ENCODE results near the gene VTCN1. TPM values are rescaled to one million over a fixed set of nuclear protein-coding genes. Genes with fewer than 3 reads are reported as not detected.
"Not testable (repeated sequence)": the region's sequence is repeated elsewhere in the genome, so short reads cannot be mapped to it uniquely, and the experiment has no call there.

The VTCN1 gene
- total RNA-seq, 4 donors from 2014 or later: 1.7 to 9.4 (median 3.4) TPM

GRCh38 chr1:117112047-117112717 lies 98.5 kb downstream of the VTCN1 start:
- DNase-seq (ENCODE audit: low spot score in 2 of 2): no peak
- Histone ChIP-seq H3K27me3 (no peaks in the 10 kb centered on the region), H3K27ac (no peak overlapping the region), H3K4me1 (no peaks in the 10 kb centered on the region), H3K36me3 (peaks cover 8% of the 10 kb centered on the region), H3K4me3 (no peak overlapping the region), H3K9me3 (no peaks in the 10 kb centered on the region)
- no peak for TF ChIP-seq POLR2A (IDR thresholded peaks at IDR 0.05)
- no peak for TF ChIP-seq CTCF (IDR thresholded peaks at IDR 0.05)
- no peak for TF ChIP-seq EP300 (IDR thresholded peaks at IDR 0.05)
- no peak for TF ChIP-seq POLR2AphosphoS5 (IDR thresholded peaks at IDR 0.05)
- 92% methylated on average over 7 of the region's 7 CpGs for WGBS

GRCh38 chr1:117110774-117111173 lies 100.0 kb downstream of the VTCN1 start:
- H3K36me3 ChIP-seq: peaks cover 8% of the 10 kb centered on the region
- WGBS: 59% methylated on average over 2 of the region's 2 CpGs
- H3K9me3 ChIP-seq: no peaks in the 10 kb centered on the region
- H3K27me3 ChIP-seq: no peaks in the 10 kb centered on the region
- no peaks in the 10 kb centered on the region for H3K4me1 ChIP-seq
- TF ChIP-seq CTCF (IDR thresholded peaks at IDR 0.05) (no peak), POLR2A (IDR thresholded peaks at IDR 0.05) (no peak)
- no peak overlapping the region for H3K27ac ChIP-seq
- H3K4me3 ChIP-seq: no peak overlapping the region
- no peak for DNase-seq (ENCODE audit: low spot score in 2 of 2)

- peaks cover 7% of the 10 kb centered on the region for H3K36me3 ChIP-seq
- no peak overlapping the region for H3K4me3 ChIP-seq
- DNase-seq (ENCODE audit: low spot score in 2 of 2): no peak
- TF ChIP-seq EP300 (IDR thresholded peaks at IDR 0.05) (no peak), POLR2A (IDR thresholded peaks at IDR 0.05) (no peak), POLR2AphosphoS5 (IDR thresholded peaks at IDR 0.05) (no peak)
- H3K27ac ChIP-seq: no peak overlapping the region
- no peaks in the 10 kb centered on the region for H3K4me1 ChIP-seq
- H3K9me3 ChIP-seq: no peaks in the 10 kb centered on the region
- H3K27me3 ChIP-seq: no peaks in the 10 kb centered on the region
- 92% methylated on average over 2 of the region's 2 CpGs for WGBS
Observed at GRCh38 chr1:117107364-117107763, 103.4 kb downstream of the VTCN1 start.

DNA sequence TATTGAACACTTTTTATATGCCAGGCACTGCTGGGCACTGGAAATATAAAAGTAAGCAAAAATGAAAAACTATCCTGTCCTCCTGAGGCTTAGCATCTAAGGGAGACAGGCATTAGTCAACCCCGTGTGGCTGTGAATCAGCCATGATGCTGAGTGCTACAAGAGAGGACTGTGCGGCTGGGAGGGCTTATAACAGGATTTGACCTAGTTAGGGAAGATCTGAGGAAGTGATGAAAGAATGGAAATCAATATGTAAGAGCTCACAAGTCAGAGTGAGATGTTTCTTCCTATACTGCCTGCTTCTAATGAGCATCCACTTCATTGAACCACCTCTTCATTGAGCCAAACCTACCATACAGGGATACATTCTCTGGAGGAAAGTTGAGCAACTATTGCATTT lies 104.2 kb downstream of the VTCN1 start:
- no peaks in the 10 kb centered on the region for H3K9me3 ChIP-seq
- H3K27ac ChIP-seq: no peak overlapping the region
- no peak overlapping the region for H3K4me3 ChIP-seq
- WGBS: 85% methylated on average over 2 of the region's 2 CpGs
- TF ChIP-seq CTCF (IDR thresholded peaks at IDR 0.05): no peak
- TF ChIP-seq POLR2A (IDR thresholded peaks at IDR 0.05): no peak
- TF ChIP-seq POLR2AphosphoS5 (IDR thresholded peaks at IDR 0.05): no peak
- no peaks in the 10 kb centered on the region for H3K27me3 ChIP-seq
- DNase-seq (ENCODE audit: low spot score in 2 of 2): no peak
- peaks cover 7% of the 10 kb centered on the region for H3K36me3 ChIP-seq
- no peaks in the 10 kb centered on the region for H3K4me1 ChIP-seq

DNA sequence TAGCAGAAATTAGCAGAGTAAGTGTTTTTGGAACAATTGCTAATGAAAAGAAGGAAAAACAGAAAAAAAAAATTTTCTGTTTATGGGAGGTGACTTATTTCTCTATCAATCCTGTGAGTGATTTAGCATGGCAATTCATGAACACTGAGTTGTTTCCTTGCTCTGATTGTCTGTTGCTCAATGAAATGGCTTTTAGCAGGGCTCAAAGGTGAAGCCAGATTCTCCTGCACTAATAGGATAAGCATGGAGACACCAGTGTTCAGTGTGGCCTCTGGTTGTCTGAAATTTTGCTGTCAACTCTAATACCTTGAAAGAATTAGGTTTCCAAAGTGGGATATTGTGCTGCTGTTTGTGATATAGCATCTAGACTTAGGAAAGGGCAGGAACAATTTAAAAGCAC lies 105.0 kb downstream of the VTCN1 start:
- peaks cover 7% of the 10 kb centered on the region for H3K36me3 ChIP-seq
- no peak overlapping the region for H3K4me3 ChIP-seq
- H3K27me3 ChIP-seq: no peaks in the 10 kb centered on the region
- no peak overlapping the region for H3K27ac ChIP-seq
- TF ChIP-seq POLR2AphosphoS5 (IDR thresholded peaks at IDR 0.05) (no peak), EP300 (IDR thresholded peaks at IDR 0.05) (no peak), POLR2A (IDR thresholded peaks at IDR 0.05) (no peak), CTCF (IDR thresholded peaks at IDR 0.05) (no peak)
- no peaks in the 10 kb centered on the region for H3K4me1 ChIP-seq
- DNase-seq (ENCODE audit: low spot score in 2 of 2): no peak
- no peaks in the 10 kb centered on the region for H3K9me3 ChIP-seq

DNA sequence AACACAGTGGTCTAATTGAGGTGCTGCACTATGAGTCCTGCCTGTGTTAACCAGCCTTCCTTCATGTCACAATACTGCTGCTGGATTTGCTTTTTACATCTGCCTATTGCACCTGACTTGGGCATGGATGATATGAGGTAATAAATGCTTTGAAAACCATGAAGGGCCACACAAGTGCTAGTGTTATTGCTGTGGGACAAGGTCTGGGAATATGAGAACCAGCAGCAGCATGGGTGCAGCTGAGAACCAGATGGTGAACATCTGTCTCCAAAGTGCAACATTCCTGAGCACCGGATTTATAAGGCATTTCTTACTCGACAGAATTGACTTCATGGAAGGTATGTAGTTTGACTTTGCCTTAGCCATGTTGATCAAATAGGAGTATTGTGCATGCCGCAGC lies 105.7 kb downstream of the VTCN1 start:
- H3K36me3 ChIP-seq: peaks cover 11% of the 10 kb centered on the region
- no peak overlapping the region for H3K27ac ChIP-seq
- H3K9me3 ChIP-seq: no peaks in the 10 kb centered on the region
- WGBS: 89% methylated on average over 3 of the region's 3 CpGs
- no peak for DNase-seq (ENCODE audit: low spot score in 2 of 2)
- no peak overlapping the region for H3K4me3 ChIP-seq
- TF ChIP-seq EP300 (IDR thresholded peaks at IDR 0.05) (no peak), POLR2A (IDR thresholded peaks at IDR 0.05) (no peak), CTCF (IDR thresholded peaks at IDR 0.05) (no peak), POLR2AphosphoS5 (IDR thresholded peaks at IDR 0.05) (no peak)
- H3K4me1 ChIP-seq: no peaks in the 10 kb centered on the region
- no peaks in the 10 kb centered on the region for H3K27me3 ChIP-seq

DNA sequence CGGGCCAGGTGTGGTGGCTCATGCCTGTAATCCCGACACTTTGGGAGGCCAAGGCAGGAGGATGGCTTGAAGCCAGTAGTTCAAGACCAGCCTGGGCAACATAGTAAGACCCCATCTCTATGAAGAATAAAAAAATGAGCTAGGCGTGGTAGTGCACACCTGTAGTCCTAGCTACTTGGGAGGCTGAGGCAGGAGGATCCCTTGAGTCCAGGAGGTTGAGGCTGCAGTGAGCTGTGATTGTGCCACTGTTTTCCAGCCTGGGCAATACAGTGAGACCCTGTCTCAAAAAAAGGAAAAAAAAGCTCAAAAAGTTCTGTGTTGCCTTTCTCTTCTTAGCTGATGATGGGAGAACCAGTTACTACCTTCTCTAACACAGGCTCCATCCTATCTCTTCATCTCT lies 108.9 kb downstream of the VTCN1 start:
- not testable (repeated sequence) for H3K9me3 ChIP-seq; H3K27ac ChIP-seq; DNase-seq (ENCODE audit: low spot score in 2 of 2); H3K4me3 ChIP-seq; H3K27me3 ChIP-seq; H3K4me1 ChIP-seq
- H3K36me3 ChIP-seq: peaks cover 38% of the 10 kb centered on the region
- 93% methylated on average over 3 of the region's 3 CpGs for WGBS

All from suprapubic skin (tissue), 4 donors.